Measurements from ENCODE around the gene SNN.
A peak's percentile ranks its signal among the peaks of the same experiment; 100 is the strongest.

SNN gene

GRCh38 chr16:11705311-11706025, 37.2 kb downstream of the SNN start:
- peak; percentile 81 for DNase-seq

DNA sequence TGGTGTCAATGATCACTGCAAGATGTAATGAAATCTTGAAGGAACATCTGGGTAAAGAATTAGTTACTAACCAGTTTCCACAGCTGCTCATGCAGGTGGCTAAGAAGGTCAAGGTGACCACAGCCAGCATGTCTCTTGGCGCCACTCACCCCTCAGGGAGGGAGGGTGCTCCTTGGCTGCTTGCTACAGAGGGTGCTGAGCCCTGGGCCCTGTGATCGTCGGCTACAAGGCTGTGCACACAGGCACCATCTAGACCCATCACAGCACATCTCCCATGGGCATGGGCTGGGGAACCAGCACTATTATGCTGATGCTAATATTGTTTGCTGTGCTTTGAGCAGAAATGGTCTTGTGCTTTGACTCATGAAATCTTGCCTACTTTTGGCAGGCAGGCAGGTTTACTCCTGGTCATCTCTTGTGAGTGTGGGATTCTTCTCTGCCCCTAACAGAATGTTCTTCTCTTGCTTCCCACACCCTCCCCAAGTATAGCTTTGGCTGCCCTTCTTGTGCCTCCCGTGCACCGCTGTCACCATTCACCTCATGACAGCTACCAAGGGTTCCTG, 38.0 kb downstream of the SNN start:
- DNase-seq = peak; percentile 49

DNA sequence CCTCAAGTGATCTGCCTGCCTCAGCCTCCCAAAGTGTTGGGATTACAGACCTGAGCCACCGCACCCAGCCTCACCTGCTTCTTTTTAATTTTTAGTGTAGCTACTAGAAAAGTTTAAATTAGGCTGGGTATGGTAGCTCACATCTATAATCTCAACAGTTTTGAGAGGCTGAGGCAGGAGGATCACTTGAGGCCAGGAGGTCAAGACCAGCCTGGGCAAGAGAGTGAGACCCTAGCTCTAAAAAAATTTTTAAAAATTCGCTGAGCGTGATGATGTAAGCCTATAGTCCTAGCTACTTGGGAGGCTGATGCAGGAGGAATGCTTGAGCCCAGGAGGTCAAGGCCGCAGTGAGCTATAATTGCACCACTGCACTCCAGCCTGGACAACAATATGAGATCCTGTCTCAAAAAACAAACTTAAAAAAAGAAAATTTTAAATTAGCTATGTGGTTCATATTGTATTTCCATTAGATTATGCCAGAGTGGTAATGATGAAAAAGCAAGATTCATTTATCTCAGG, 39.5 kb downstream of the SNN start:
- DNase-seq = no peak

DNA sequence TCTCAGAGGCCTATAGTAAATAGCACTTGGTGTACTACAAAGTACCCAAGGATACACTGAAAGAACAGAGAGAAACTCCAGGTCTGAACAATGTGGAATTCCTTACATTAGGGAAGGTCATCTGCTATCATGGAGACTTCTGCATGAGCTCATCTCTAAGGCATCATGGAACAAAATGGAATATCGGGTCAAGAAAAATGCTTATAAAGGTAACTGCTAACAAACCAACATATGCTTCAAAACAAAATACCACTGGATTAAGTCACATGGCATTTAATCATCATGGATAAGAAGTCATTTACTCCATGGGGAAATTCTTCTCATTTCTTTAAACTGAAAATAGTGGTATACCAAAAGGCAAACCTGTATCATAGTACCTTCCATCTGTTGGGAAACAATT, 40.2 kb downstream of the SNN start:
- no peak for DNase-seq

DNA sequence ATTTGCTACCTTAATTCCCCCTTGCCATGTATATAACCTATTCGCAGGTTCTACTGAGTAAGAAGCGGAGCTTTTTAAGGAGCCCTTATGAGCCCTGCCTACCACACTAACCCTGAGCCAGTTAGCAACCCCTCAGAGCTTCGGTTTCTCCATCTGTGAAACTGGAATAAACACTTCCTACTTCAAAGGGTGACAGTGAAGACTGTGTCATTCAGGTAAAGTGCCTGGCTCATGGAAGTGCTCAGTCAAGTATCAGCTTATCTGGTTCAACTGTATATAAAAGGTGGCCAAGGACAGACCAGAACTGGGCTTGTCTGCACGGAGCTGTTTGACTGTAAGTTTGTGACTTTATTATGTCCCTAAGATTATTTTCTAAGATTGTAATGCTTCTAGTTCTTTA, 43.4 kb downstream of the SNN start:
- DNase-seq = no peak

- DNase-seq = no peak
Observed at GRCh38 chr16:11712122-11712521, 43.9 kb downstream of the SNN start.

GRCh38 chr16:11715246-11715947, 47.1 kb downstream of the SNN start:
- DNase-seq = no peak

DNA sequence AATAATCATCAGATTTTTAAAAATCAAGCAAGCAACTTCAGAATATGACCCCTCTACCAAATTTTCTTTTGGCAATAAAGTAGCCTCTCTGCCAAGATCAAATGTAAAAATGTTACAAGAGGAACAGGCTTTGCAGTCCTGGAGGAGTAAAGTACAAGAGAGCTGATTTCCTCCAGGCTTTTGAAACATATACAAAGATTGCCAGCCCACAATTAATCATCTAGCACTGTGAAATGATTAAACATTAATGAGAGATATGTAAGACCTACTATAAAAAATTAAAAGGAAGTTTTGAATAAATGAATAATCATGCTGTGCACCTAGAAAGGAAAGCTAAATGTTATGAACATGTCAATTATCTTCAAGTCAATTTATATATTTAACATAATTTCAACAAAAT, 48.1 kb downstream of the SNN start:
- DNase-seq = no peak

GRCh38 chr16:11717811-11718210, 49.6 kb downstream of the SNN start:
- DNase-seq = no peak

- no peak for DNase-seq
Observed at GRCh38 chr16:11719171-11719570, 50.9 kb downstream of the SNN start.

- DNase-seq = no peak
Observed at GRCh38 chr16:11719762-11720161, 51.5 kb downstream of the SNN start.

GRCh38 chr16:11721781-11722467, 53.7 kb downstream of the SNN start:
- DNase-seq = no peak

DNA sequence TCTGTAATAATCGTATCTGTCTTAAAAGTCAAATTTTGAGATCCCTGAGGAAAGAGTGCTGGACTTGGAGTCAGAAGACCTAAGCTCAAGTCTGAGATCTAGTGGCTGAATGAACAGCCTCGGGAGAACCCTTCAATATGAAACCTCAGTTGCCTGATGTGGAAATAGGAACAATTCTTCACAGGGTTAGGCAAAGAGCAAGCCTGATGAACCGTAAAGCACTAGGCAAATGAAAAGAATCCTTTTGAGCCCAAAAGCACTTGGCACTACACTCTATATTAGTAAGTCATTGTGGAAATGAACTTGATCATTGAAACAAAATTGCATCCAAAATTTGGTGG, 54.2 kb downstream of the SNN start:
- no peak for DNase-seq

- no peak for DNase-seq
Observed at GRCh38 chr16:11725457-11725856, 57.2 kb downstream of the SNN start.

DNA sequence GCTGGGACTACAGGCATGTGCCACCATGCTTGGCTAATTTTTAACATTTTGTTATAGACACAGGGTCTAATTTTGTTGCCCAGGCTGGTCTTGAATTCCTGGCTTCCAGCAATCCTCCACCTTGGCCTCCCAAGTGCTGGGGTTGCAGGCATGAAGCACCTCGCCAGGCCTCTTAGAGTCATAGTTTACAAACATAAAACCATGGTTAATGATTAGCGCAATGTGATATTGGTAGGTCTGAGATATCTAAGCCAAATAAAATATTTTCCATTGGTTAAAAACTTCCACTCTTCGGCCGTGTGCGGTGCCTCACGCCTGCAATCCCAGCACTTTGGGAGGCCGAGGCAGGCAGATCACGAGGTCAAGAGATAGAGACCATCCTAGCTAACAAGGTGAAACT, 57.8 kb downstream of the SNN start:
- DNase-seq = no peak

GRCh38 chr16:11727796-11728543, 59.7 kb downstream of the SNN start:
- no peak for DNase-seq

Measured in eye (tissue), 1 donor.